SK-N-SH treated with all-trans-retinoic acid at 6 μM for 48 hours (cell line): ENCODE measurements around the gene GRM4.

Experiments used
- ATAC-seq: fragments of 200-7000 bp; cut with Tn5 transposase; 3 replicates; pipeline ENCODE4 v1.9.1; 2020; ENCODE audit warnings: mild to moderate bottlenecking, moderate library complexity
- ARNTL ChIP-seq: fragments of 450-650 bp; formaldehyde crosslinking; IDR thresholded peaks from 2 replicates; pipeline ENCODE4 v1.5.0; 2020; ENCODE audit warnings: low read depth, mild to moderate bottlenecking, moderate library complexity, borderline replicate concordance
- BACH2 ChIP-seq: fragments of 250-450 bp; sonication (Bioruptor Pico); IDR thresholded peaks from 2 replicates; pipeline ENCODE4 v1.9.0; 2021; ENCODE audit warnings: mild to moderate bottlenecking, borderline replicate concordance
- CREB5 ChIP-seq: fragments of 250-450 bp; sonication (Bioruptor Pico); IDR thresholded peaks from 2 replicates; pipeline ENCODE4 v1.5.1; 2020; ENCODE audit warnings: low read depth, mild to moderate bottlenecking, moderate library complexity
- CSDC2 ChIP-seq: fragments of 250-450 bp; sonication (Bioruptor Pico); IDR thresholded peaks from 2 replicates; pipeline ENCODE4 v1.5.0; 2020; ENCODE audit warnings: mild to moderate bottlenecking, moderate library complexity
- CSRNP3 ChIP-seq: fragments of 250-450 bp; sonication (Bioruptor Pico); IDR thresholded peaks from 2 replicates; pipeline ENCODE4 v1.5.1; 2021; ENCODE audit warnings: mild to moderate bottlenecking, moderate library complexity
- ESRRG ChIP-seq: fragments of 250-450 bp; sonication (Bioruptor Pico); IDR thresholded peaks from 2 replicates; pipeline ENCODE4 v1.6.1; 2021; ENCODE audit warnings: mild to moderate bottlenecking
- GLIS3 ChIP-seq: fragments of 250-450 bp; sonication (Bioruptor Pico); IDR thresholded peaks from 2 replicates; pipeline ENCODE4 v1.5.0; 2020; ENCODE audit warnings: mild to moderate bottlenecking, moderate library complexity
- ISL1 ChIP-seq: fragments of 250-450 bp; sonication (Bioruptor Pico); IDR thresholded peaks from 2 replicates; pipeline ENCODE4 v2.1.2; 2022; ENCODE audit warnings: mild to moderate bottlenecking, moderate library complexity
- OSR1 ChIP-seq: fragments of 250-450 bp; sonication (Bioruptor Pico); IDR thresholded peaks from 2 replicates; pipeline ENCODE4 v1.8.0; 2022; ENCODE audit warnings: moderate library complexity, mild to moderate bottlenecking, inconsistent platforms
- PATZ1 ChIP-seq: fragments of 250-450 bp; sonication (Bioruptor Pico); IDR thresholded peaks from 2 replicates; pipeline ENCODE4 v1.8.0; 2020; ENCODE audit warnings: mild to moderate bottlenecking, moderate library complexity, borderline replicate concordance
- POU6F1 ChIP-seq: fragments of 250-450 bp; sonication (Bioruptor Pico); IDR thresholded peaks from 2 replicates; pipeline ENCODE4 v1.8.0; 2021; ENCODE audit warnings: low read depth, mild to moderate bottlenecking, moderate library complexity, borderline replicate concordance
- PPARA ChIP-seq: fragments of 250-450 bp; sonication (Bioruptor Pico); IDR thresholded peaks from 2 replicates; pipeline ENCODE4 v1.5.0; 2020; ENCODE audit warnings: mild to moderate bottlenecking, borderline replicate concordance
- RARB ChIP-seq: fragments of 250-450 bp; sonication (Bioruptor Pico); IDR thresholded peaks from 2 replicates; pipeline ENCODE4 v1.8.0; 2021; ENCODE audit warnings: mild to moderate bottlenecking, moderate library complexity
- SNAI2 ChIP-seq: fragments of 250-450 bp; sonication (Bioruptor Pico); IDR thresholded peaks from 2 replicates; pipeline ENCODE4 v1.5.0; 2020; ENCODE audit warnings: mild to moderate bottlenecking, moderate library complexity
- TCF4 ChIP-seq: fragments of 250-450 bp; sonication (Bioruptor Pico); IDR thresholded peaks from 2 replicates; pipeline ENCODE4 v1.8.0; 2021; ENCODE audit warnings: mild to moderate bottlenecking, moderate library complexity, borderline replicate concordance
- TOX ChIP-seq: fragments of 250-450 bp; sonication (Bioruptor Pico); IDR thresholded peaks from 2 replicates; pipeline ENCODE4 v1.8.0; 2021; ENCODE audit warnings: mild to moderate bottlenecking, moderate library complexity, borderline replicate concordance
- TSHZ2 ChIP-seq: fragments of 250-450 bp; sonication (Bioruptor Pico); IDR thresholded peaks from 2 replicates; pipeline ENCODE4 v1.5.0; 2020; ENCODE audit warnings: mild to moderate bottlenecking, moderate library complexity
- ZC3H10 ChIP-seq: fragments of 250-450 bp; sonication (Bioruptor Pico); IDR thresholded peaks from 2 replicates; pipeline ENCODE4 v1.5.1; 2021; ENCODE audit warnings: mild to moderate bottlenecking, moderate library complexity
- ZNF565 ChIP-seq: fragments of 450-650 bp; formaldehyde crosslinking; conservative IDR thresholded peaks from 2 replicates; pipeline ENCODE4 v1.5.0; 2020; ENCODE audit warnings: low read depth, mild to moderate bottlenecking, moderate library complexity
- ZNF70 ChIP-seq: fragments of 450-650 bp; formaldehyde crosslinking; IDR thresholded peaks from 2 replicates; pipeline ENCODE4 v1.5.0; 2020; ENCODE audit warnings: mild to moderate bottlenecking, moderate library complexity

Gene GRM4

GRCh38 chr6:34146021-34146782 is at the start of gene GRM4:
Gene GRM4 (minus strand): TSS chr6:34146087. CDS start chr6:34133496, 12,591 bp downstream.
- TF ChIP-seq TSHZ2 (CRISPR knock-in tag), result no peak
- TF ChIP-seq ARNTL (CRISPR knock-in tag), result no peak
- no peak for TF ChIP-seq PPARA (CRISPR knock-in tag)
- TF ChIP-seq ISL1 (CRISPR knock-in tag), result no peak
- no peak for TF ChIP-seq CSRNP3 (CRISPR knock-in tag)
- no peak for TF ChIP-seq SNAI2
- TF ChIP-seq BACH2 (CRISPR knock-in tag), result no peak
- no peak for TF ChIP-seq CREB5 (CRISPR knock-in tag)
- no peak for TF ChIP-seq GLIS3 (CRISPR knock-in tag)
- no peak for TF ChIP-seq ZNF565
- no peak for TF ChIP-seq TOX (CRISPR knock-in tag)
- no peak for TF ChIP-seq ZNF70
- no peak for TF ChIP-seq CSDC2 (CRISPR knock-in tag)
- TF ChIP-seq PATZ1 (CRISPR knock-in tag), result no peak
- no peak for TF ChIP-seq TCF4
- TF ChIP-seq ESRRG (CRISPR knock-in tag), result no peak
- no peak for TF ChIP-seq RARB (CRISPR knock-in tag)
- TF ChIP-seq ZC3H10 (CRISPR knock-in tag), result no peak
- ATAC-seq, result no peak

- TF ChIP-seq OSR1 (no peak), POU6F1 (CRISPR knock-in tag) (no peak), ZNF70 (no peak), ZNF565 (no peak), RARB (CRISPR knock-in tag) (no peak), CREB5 (CRISPR knock-in tag) (no peak), CSRNP3 (CRISPR knock-in tag) (no peak), GLIS3 (CRISPR knock-in tag) (no peak), ESRRG (CRISPR knock-in tag) (no peak), SNAI2 (no peak), PPARA (CRISPR knock-in tag) (no peak)
- no peak for ATAC-seq
Measured at GRCh38 chr6:34194772-34195171, 48.9 kb upstream of the GRM4 start.
